DOHH2 (cell line): ENCODE data around the gene SUN1.

ENCODE experiments used
- H3F3A ChIP-seq: fragments of 200-600 bp; sonication (generic), shearing (Covaris generic); 2 replicates; pipeline ENCODE4 v1.6.0; 2016; ENCODE audit warnings: antibody characterized with exemption, mild to moderate bottlenecking; ENCODE audit not compliant: control insufficient read depth, insufficient read depth
- H3K27ac ChIP-seq: fragments of 200-600 bp; sonication (generic); 2 replicates; pipeline ENCODE4 v1.5.1; 2014; ENCODE audit warnings: low read depth, mild to moderate bottlenecking, low read length, moderate library complexity
- H3K27me3 ChIP-seq: fragments of 200-600 bp; sonication (generic); 2 replicates; pipeline ENCODE4 v1.6.1; 2014; ENCODE audit warnings: mild to moderate bottlenecking, low read length, mixed read lengths; ENCODE audit not compliant: control insufficient read depth
- H3K36me3 ChIP-seq: fragments of 200-600 bp; sonication (generic); 2 replicates; pipeline ENCODE4 v1.6.1; 2014; ENCODE audit warnings: mild to moderate bottlenecking, low read length, moderate library complexity, mixed read lengths; ENCODE audit not compliant: control insufficient read depth
- H3K4me1 ChIP-seq: fragments of 200-600 bp; sonication (generic); 2 replicates; pipeline ENCODE4 v1.6.1; 2014; ENCODE audit warnings: mild to moderate bottlenecking, low read length, mixed read lengths; ENCODE audit not compliant: control insufficient read depth
- H3K4me2 ChIP-seq: fragments of 200-600 bp; sonication (generic); 2 replicates; pipeline ENCODE4 v1.6.0; 2014; ENCODE audit warnings: mild to moderate bottlenecking, low read length, moderate library complexity
- H3K4me3 ChIP-seq: fragments of 200-600 bp; sonication (generic); 2 replicates; pipeline ENCODE4 v1.5.1; 2014; ENCODE audit warnings: mild to moderate bottlenecking, low read length, mixed read lengths
- H3K79me2 ChIP-seq: fragments of 200-600 bp; sonication (generic); 2 replicates; pipeline ENCODE4 v1.6.1; 2014; ENCODE audit warnings: mild to moderate bottlenecking, low read length, mixed read lengths; ENCODE audit not compliant: control insufficient read depth
- H3K9me2 ChIP-seq: fragments of 200-600 bp; sonication (generic); replicated peaks from 2 replicates; pipeline ENCODE4 v1.6.1; 2014; ENCODE audit warnings: mild to moderate bottlenecking, low read length, mixed read lengths; ENCODE audit not compliant: control insufficient read depth
- H3K9me3 ChIP-seq: fragments of 200-600 bp; sonication (generic); 2 replicates; pipeline ENCODE4 v1.6.1; 2014; ENCODE audit warnings: antibody characterized with exemption, low read length, mixed read lengths; ENCODE audit not compliant: control insufficient read depth, insufficient read depth
- H4K20me1 ChIP-seq: fragments of 200-600 bp; sonication (generic); 2 replicates; pipeline ENCODE4 v1.6.0; 2014; ENCODE audit warnings: low read depth, mild to moderate bottlenecking, antibody characterized with exemption, low read length, moderate library complexity; ENCODE audit not compliant: control insufficient read depth, insufficient read depth
- CTCF ChIP-seq: fragments of 200-600 bp; sonication (generic); IDR thresholded peaks from one replicate; pipeline ENCODE4 v1.5.1; 2014; ENCODE audit warnings: antibody characterized with exemption, mild to moderate bottlenecking, low read depth, low read length; ENCODE audit not compliant: poor library complexity, severe bottlenecking
- EZH2phosphoT487 ChIP-seq: fragments of 200-600 bp; sonication (generic); IDR thresholded peaks from 2 replicates; pipeline ENCODE4 v1.6.1; 2017; ENCODE audit warnings: borderline replicate concordance, mild to moderate bottlenecking, antibody characterized with exemption, low read length, moderate library complexity, mixed read lengths

Gene SUN1

GRCh38 chr7:877312-878232 lies 45.3 kb downstream of the SUN1 start:
- H3K27me3 ChIP-seq, result no peaks in the 10 kb centered on the region
- peaks cover 17% of the 10 kb centered on the region for H3F3A ChIP-seq
- peaks cover 49% of the 10 kb centered on the region for H3K36me3 ChIP-seq
- H3K79me2 ChIP-seq, result peaks cover 58% of the 10 kb centered on the region
- peak overlapping the region; percentile 92 for H3K4me2 ChIP-seq
- H3K4me1 ChIP-seq, result peaks cover 43% of the 10 kb centered on the region
- H3K4me3 ChIP-seq, result peak overlapping the region; percentile 80
- no peak for TF ChIP-seq CTCF
- no peak for TF ChIP-seq EZH2phosphoT487
- H3K9me2 ChIP-seq, result no peaks in the 10 kb centered on the region
- peaks cover 19% of the 10 kb centered on the region for H4K20me1 ChIP-seq
- peak overlapping the region; percentile 53 for H3K27ac ChIP-seq
- H3K9me3 ChIP-seq, result peaks cover 11% of the 10 kb centered on the region

GRCh38 chr7:879093-879492 lies 46.8 kb downstream of the SUN1 start:
- no peak overlapping the region for H3K27ac ChIP-seq
- H4K20me1 ChIP-seq, result peaks cover 23% of the 10 kb centered on the region
- H3K4me2 ChIP-seq, result peak overlapping the region; percentile 0; the same call in 1 of the 2 replicates
- H3F3A ChIP-seq, result peaks cover 11% of the 10 kb centered on the region
- H3K79me2 ChIP-seq, result peaks cover 74% of the 10 kb centered on the region
- no peak for TF ChIP-seq EZH2phosphoT487
- TF ChIP-seq CTCF, result no peak
- peaks cover 4% of the 10 kb centered on the region for H3K9me3 ChIP-seq
- H3K4me3 ChIP-seq, result no peak overlapping the region
- peaks cover 31% of the 10 kb centered on the region for H3K4me1 ChIP-seq
- no peaks in the 10 kb centered on the region for H3K27me3 ChIP-seq
- peaks cover 39% of the 10 kb centered on the region for H3K36me3 ChIP-seq
- H3K9me2 ChIP-seq, result no peaks in the 10 kb centered on the region

GRCh38 chr7:879706-880105 lies 47.4 kb downstream of the SUN1 start:
- Histone ChIP-seq H3K9me2 (no peaks in the 10 kb centered on the region), H3K27me3 (no peaks in the 10 kb centered on the region), H3K27ac (no peak overlapping the region), H3K4me3 (no peak overlapping the region), H3K36me3 (peaks cover 35% of the 10 kb centered on the region), H3F3A (peaks cover 5% of the 10 kb centered on the region), H3K4me2 (no peak overlapping the region), H3K4me1 (peaks cover 31% of the 10 kb centered on the region), H3K79me2 (peaks cover 80% of the 10 kb centered on the region), H4K20me1 (peaks cover 23% of the 10 kb centered on the region), H3K9me3 (peaks cover 4% of the 10 kb centered on the region)
- TF ChIP-seq CTCF, result no peak
- no peak for TF ChIP-seq EZH2phosphoT487
